Ectodermal cell (in vitro differentiated cells): ENCODE data around the gene DCPS.
"Not testable (repeated sequence)": the region's sequence is repeated elsewhere in the genome, so short reads cannot be mapped to it uniquely, and the experiment has no call there.

ENCODE experiments used
- H3K27ac ChIP-seq: 2 replicates; pipeline ENCODE4 v1.7.0; 2013; ENCODE audit warnings: mild to moderate bottlenecking, low read depth, low read length; ENCODE audit not compliant: insufficient read depth, poor library complexity, severe bottlenecking
- H3K27me3 ChIP-seq: 2 replicates; pipeline ENCODE4 v1.7.0; 2013; ENCODE audit warnings: mild to moderate bottlenecking, low read length; ENCODE audit not compliant: insufficient read depth, control insufficient read depth, poor library complexity, severe bottlenecking
- H3K36me3 ChIP-seq: one replicate; pipeline ENCODE4 v1.7.0; 2013; ENCODE audit warnings: low read length; ENCODE audit not compliant: control insufficient read depth, insufficient read depth
- H3K4me1 ChIP-seq: one replicate; pipeline ENCODE4 v1.7.0; 2013; ENCODE audit warnings: low read length; ENCODE audit not compliant: control insufficient read depth, insufficient read depth
- H3K4me3 ChIP-seq: 2 replicates; pipeline ENCODE4 v1.7.0; 2013; ENCODE audit warnings: low read depth, low read length, control low read depth; ENCODE audit not compliant: insufficient read depth
- H3K9me3 ChIP-seq: 2 replicates; pipeline ENCODE4 v1.7.0; 2013; ENCODE audit warnings: mild to moderate bottlenecking, low read length, moderate library complexity; ENCODE audit not compliant: control insufficient read depth
- WGBS, 2 experiments: methylation state at CpG; one replicate each; pipeline ENCODE4 v1.1.7; 2013; ENCODE audit warnings: missing lambda C conversion rate in 2 of 2; 5-methylcytosine and 5-hydroxymethylcytosine counted together

Gene DCPS

DNA sequence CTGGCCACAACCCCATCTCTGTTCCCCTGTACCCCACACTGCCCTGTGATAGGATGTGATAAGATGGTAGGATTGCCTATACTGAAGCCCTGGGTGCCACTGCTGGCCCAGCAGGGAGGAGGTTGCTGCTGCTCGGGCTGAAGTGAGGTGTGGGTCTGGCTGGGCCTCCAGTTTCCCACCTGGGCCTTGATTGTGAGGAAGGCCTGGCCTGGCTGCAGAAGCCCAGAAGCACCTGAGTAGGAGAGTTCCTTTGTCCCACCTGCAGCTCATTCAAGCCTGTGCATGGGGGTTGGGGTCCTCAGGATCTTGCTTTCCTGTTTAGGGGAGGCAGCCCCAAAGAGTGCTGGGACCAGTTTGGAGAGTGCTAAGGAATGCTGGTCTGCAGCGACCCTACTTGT is 54.9 kb downstream of the DCPS start:
- no peaks in the 10 kb centered on the region for H3K27me3 ChIP-seq
- H3K36me3 ChIP-seq = no peaks in the 10 kb centered on the region
- 77 to 84% methylated on average over 2 of the region's 2 CpGs for WGBS, 2 experiments
- H3K27ac ChIP-seq = no peak overlapping the region
- no peaks in the 10 kb centered on the region for H3K9me3 ChIP-seq
- no peak overlapping the region for H3K4me3 ChIP-seq
- peaks cover 21% of the 10 kb centered on the region for H3K4me1 ChIP-seq

DNA sequence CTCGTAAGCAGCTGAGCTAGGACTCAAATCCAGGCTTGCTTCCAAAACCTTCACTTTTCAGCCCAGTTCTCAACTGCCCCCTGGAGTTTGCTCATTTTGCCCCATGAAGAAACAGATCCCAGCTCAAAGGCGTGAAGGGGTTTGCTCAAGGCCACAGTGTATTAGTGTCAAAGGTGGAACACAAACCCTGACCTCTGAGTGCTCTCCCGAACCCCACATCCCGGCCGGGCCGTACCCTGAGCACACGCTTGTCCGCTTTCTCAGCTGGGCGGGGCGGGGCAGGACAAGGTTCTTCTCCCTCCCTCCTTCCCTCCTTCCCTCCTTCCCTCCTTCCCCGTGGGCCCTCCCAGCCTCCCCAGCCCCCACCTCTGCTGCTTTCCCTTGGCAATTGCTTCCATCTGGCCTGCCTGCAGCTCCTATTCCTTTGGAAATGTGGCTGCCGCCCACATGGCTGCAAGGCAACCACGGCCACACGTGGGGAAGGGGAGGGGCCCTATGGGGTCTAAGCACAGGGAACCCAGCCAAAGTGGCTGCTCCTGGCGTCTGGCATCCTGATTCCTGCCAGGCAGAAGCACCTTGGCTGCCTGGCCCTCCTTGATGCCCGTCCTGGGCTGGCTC is 55.7 kb downstream of the DCPS start:
- Histone ChIP-seq H3K4me3 (no peak overlapping the region), H3K4me1 (peaks cover 23% of the 10 kb centered on the region)

DNA sequence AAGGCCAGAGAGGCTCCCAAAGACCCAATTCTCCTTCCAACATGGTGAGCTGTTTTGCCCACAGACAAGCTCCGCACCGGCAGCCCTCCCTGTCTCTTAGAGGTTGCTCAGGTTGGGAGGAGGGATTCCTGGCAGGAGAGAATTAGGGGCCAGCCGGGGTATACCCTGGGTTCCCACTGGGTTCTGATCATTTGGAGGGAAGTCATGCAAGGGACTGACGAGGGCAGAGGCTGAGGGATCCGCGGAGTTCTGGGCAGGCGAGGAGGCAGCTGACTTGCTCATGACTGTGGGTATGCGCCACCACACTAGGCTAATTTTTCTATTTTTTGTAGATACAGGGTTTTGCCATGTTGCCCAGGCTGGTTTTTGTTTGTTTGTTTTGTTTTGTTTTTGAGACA is 56.2 kb downstream of the DCPS start:
- Histone ChIP-seq H3K4me3 (no peak overlapping the region), H3K27me3 (no peaks in the 10 kb centered on the region), H3K27ac (no peak overlapping the region), H3K36me3 (no peaks in the 10 kb centered on the region), H3K4me1 (peaks cover 21% of the 10 kb centered on the region), H3K9me3 (no peaks in the 10 kb centered on the region)
- 91 to 93% methylated on average over 8 of the region's 8 CpGs for WGBS, 2 experiments

More for the DNA sequence above, 55.7 kb downstream of the DCPS start:
- no peaks in the 10 kb centered on the region for H3K36me3 ChIP-seq
- no peak overlapping the region for H3K27ac ChIP-seq
- H3K27me3 ChIP-seq = no peaks in the 10 kb centered on the region
- 79 to 83% methylated on average over 16 of the region's 16 CpGs for WGBS, 2 experiments
- no peaks in the 10 kb centered on the region for H3K9me3 ChIP-seq

DNA sequence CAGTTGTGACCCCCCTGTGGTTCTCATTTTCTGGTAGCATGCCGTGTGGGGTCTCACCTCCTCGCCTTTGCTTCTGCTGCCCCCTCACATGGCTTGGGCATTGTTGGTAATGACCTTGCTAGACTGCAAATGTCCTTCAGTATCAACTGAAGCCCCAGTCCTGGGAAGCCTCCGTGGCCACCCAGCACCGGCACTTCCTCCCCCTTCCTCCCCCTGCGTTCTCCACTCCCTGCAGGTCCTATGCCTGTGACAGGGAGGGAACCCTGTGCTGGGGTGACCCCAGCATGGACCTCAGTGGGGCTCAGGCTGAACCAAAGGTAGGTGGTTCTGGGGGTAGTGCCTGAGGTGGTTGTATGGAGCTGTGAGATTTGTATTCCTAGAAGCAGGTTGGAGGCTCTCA is 57.5 kb downstream of the DCPS start:
- H3K36me3 ChIP-seq = no peaks in the 10 kb centered on the region
- no peak overlapping the region for H3K27ac ChIP-seq
- H3K4me1 ChIP-seq = peaks cover 23% of the 10 kb centered on the region
- H3K27me3 ChIP-seq = no peaks in the 10 kb centered on the region
- H3K9me3 ChIP-seq = no peaks in the 10 kb centered on the region
- H3K4me3 ChIP-seq = no peak overlapping the region
- 87 to 92% methylated on average over 5 of the region's 5 CpGs for WGBS, 2 experiments

DNA sequence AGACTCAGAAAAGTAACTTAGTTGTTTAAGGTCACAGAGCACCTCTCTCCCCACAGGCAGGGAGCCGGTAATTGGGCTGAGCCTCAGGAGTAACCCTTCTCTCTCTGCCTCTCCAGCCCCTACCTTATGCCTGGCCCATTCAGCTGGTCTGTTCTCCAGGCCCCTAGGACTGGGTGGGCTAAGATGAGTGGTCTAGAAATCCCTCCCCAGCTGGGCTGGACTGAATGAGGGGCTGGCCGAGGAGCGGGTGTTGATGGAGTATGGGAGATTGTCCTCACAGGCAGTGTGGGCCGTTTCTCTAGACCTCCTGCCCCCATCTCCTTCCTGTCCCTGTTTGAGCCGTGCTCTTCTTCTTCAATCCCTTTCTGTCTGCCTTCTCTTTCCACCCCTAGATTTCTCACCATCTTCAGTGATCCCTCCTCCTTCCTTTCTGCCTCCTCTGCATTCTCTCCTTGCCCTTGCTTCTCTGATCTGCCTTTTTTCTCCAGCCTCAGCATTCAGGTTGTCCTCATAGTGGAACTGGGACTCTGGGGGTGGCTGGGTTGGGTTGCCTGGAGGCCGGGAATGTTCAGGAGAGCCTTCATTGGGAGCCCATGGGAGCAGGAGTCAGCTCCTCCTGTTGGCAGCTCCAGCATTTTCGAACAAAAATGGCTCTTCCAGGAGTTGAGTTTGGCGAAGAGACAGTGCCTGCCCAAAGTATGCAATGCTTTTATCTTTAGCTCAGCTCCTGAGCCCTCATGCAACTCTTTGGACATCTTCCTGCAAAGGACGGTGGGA is 59.2 kb downstream of the DCPS start:
- peaks cover 22% of the 10 kb centered on the region for H3K4me1 ChIP-seq
- no peak overlapping the region for H3K4me3 ChIP-seq
- WGBS, 2 experiments = 90 to 92% methylated on average over 9 of the region's 9 CpGs
- no peaks in the 10 kb centered on the region for H3K27me3 ChIP-seq
- no peaks in the 10 kb centered on the region for H3K36me3 ChIP-seq
- H3K27ac ChIP-seq = no peak overlapping the region
- no peaks in the 10 kb centered on the region for H3K9me3 ChIP-seq

DNA sequence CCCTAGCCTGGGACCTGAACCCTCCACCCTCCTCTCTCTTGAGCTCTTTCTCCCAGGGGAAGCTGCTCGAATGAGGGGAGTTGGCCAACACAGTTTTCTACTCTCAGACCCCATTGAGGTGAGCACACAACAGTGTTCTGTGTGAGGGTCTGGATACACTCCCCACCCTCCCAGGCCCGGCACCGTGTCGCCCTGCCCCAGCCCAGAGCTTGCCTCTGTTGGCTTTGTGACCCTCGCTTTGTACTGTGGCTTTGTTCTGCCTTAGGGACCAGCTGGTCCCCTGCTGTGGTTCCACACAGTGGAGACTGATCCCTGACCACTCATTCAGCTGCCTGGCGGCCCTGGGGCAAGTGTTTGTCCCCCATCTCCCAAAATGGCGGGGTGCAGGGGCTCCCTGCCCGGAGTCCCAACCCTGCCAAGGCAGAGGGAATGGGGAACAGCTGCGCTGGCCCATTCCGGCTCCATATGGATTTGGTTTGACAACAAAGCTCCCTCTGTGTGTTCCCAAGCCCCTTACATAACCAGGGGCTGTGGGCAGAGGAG is 59.9 kb downstream of the DCPS start:
- H3K9me3 ChIP-seq = no peaks in the 10 kb centered on the region
- H3K36me3 ChIP-seq = no peaks in the 10 kb centered on the region
- H3K4me1 ChIP-seq = peaks cover 29% of the 10 kb centered on the region
- H3K27me3 ChIP-seq = no peaks in the 10 kb centered on the region
- no peak overlapping the region for H3K27ac ChIP-seq
- H3K4me3 ChIP-seq = no peak overlapping the region
- WGBS, 2 experiments = 48 to 58% methylated on average over 9 to 10 of the region's 10 CpGs

DNA sequence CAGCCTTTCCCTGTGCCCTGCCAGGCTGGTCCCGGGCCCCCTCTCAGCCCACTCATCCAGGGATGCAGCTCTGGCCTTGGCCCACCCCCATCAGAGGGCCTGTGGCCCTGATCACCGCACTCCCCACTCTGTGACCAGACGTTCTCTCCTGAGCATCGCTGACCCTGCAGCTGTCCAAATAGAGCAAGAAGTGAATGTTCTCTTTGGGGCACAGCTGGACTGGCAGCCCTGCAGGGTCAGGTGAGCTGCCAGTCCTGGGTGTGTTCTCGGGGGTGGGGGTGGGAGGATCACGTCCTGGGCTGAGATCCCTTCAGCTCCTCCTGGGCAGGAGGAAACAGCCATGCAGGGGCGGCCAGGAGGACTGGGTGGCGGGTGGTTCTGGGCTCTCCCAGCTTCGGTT is 60.9 kb downstream of the DCPS start:
- WGBS, 2 experiments = 93% methylated on average over 2 to 3 of the region's 9 CpGs
- not testable (repeated sequence) for H3K36me3 ChIP-seq, H3K4me3 ChIP-seq, H3K9me3 ChIP-seq, H3K27ac ChIP-seq, H3K27me3 ChIP-seq
- H3K4me1 ChIP-seq = peaks cover 30% of the 10 kb centered on the region

DNA sequence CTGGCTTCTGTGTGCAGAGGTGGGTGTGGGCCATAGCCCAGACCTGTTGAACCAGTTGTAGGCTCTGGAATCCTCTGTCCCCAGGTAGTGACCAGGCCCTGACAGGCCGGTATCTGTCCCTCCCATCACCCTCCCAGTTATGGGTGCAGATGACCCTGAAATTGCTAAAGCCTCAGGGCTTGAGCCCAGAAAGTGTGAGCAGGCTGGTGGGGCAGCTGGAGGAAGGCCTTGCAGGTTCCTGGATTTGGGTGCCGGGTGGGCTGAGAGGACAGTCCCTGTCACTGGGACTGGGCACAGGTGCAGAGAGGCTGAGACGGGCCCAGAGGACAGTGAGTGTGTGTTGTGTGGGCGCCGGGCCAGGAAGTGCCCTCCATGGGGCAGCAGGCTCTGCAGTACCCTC is 61.6 kb downstream of the DCPS start:
- WGBS, 2 experiments = 95 to 96% methylated on average over 5 of the region's 5 CpGs
- peaks cover 26% of the 10 kb centered on the region for H3K4me1 ChIP-seq
- H3K27ac ChIP-seq, H3K27me3 ChIP-seq, H3K9me3 ChIP-seq, H3K4me3 ChIP-seq, H3K36me3 ChIP-seq: not testable (repeated sequence)

DNA sequence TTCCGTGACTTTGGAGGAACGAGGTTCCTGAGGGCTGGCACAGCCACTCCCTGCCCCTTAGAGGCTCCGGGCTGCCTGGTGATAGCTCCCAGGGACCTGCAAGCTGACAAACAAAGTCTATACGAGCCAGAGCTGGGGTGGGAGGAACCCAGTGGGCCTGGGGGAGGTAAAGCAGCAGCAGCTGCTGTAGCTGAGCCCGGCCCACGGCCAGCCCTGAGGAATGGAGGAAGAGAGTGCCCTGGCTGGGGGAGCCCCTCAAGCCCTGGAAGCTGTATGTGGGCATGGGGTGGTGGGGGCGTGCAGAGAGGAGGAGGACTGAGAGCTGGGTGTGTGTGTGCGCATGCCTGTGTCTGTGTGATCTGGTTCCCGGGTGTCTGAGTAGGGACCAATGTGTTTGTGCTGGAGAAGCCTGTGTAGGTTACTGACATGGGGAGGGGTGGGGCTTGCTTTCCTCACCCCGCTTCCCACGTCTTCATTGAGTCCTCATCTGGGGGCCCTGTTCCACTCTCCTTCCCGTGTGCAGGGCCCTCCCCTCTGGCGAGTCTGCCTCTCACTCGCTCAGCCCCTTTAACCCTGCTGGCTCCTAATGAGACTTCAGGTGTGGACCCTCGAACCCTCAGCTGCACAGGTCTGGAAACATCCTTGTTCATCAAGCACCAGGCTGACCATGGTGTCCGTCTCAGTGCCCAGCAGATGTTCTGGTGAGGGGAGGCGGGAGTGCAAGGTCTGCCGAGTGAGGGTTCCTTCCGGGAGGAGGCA is 62.4 kb downstream of the DCPS start:
- 64 to 67% methylated on average over 19 of the region's 19 CpGs for WGBS, 2 experiments
- Histone ChIP-seq H3K27ac (no peak overlapping the region), H3K9me3 (no peaks in the 10 kb centered on the region), H3K27me3 (no peaks in the 10 kb centered on the region), H3K4me1 (peaks cover 26% of the 10 kb centered on the region), H3K36me3 (no peaks in the 10 kb centered on the region), H3K4me3 (no peak overlapping the region)
